ENCODE measurements around the gene LAMTOR1.

DNA sequence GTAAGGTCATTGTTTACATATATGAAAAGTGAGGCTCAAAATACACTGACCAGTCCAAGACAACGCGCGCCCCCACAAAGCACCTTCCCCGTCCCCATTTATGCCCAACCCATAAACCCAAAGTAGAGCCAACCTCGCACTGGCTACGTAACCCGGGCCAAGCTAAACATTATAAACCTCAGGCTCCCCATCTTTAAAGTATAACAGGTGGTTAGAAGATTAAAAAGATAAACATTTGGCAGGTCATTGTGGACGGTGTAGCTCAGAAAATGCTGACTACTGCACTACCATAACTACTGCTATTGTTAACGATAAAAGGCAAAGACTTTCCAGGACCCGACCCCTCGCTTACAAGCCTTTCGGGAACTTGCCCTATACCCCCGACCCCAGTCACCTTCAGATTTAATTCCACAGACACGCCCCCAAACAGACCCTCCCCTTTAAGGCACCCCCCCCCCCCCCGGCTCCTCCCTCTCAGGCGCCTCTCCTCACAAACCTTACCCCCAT, 23.2 kb downstream of the LAMTOR1 start:
- no peak for TF ChIP-seq CTCF (IDR thresholded peaks at IDR 0.05 in 8 of 11, conservative IDR thresholded peaks at IDR 0.05 in 3 of 11)
- TF ChIP-seq POLR2A (IDR thresholded peaks at IDR 0.05) = no peak
- no peak for TF ChIP-seq POLR2AphosphoS5 (IDR thresholded peaks at IDR 0.05)

All from spleen (tissue), 7 donors.